NK-92 treated with Interleukin-12 subunit alpha and Interleukin-12 subunit beta, amount 100 ng/mL, for 24 hours (cell line): ENCODE measurements around the gene BAK1.

Source experiments
- DNase-seq: peaks from one replicate; lab custom pipeline; 2025; lab: John Stamatoyannopoulos, UW

The BAK1 gene

GRCh38 chr6:33579828-33580714 lies at the start of gene BAK1:
TSS of gene BAK1 (minus strand) at chr6:33580276. CDS start at chr6:33577604, 2,672 bp downstream.
- peak; percentile 79 for DNase-seq

- no peak for DNase-seq
These were observed 48.4 kb upstream of the BAK1 start for GRCh38 chr6:33628401-33628964.

DNA sequence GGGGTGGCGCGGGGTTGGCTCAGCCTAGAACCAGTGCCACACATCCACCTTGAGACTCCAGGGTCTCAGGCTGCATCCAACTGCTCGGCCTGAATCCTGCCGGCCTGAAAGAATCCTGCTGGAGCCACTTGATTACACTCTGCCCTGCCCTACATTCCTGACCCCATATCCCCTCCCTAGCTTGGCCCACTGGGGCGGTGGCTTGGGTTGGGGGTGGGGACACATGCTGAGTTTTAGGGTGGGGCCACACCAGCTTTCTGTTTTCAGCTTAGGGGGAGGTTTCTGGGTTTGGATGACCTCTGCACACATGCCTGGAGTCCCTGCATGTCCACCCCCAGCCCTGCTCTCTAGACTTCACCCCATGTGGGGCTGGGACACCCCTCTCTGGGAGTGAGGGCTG lies 47.8 kb upstream of the BAK1 start:
- DNase-seq = no peak

- no peak for DNase-seq
These were observed 44.8 kb upstream of the BAK1 start for GRCh38 chr6:33624856-33625255.

- no peak for DNase-seq
These were observed 43.9 kb upstream of the BAK1 start for GRCh38 chr6:33623895-33624381.

DNA sequence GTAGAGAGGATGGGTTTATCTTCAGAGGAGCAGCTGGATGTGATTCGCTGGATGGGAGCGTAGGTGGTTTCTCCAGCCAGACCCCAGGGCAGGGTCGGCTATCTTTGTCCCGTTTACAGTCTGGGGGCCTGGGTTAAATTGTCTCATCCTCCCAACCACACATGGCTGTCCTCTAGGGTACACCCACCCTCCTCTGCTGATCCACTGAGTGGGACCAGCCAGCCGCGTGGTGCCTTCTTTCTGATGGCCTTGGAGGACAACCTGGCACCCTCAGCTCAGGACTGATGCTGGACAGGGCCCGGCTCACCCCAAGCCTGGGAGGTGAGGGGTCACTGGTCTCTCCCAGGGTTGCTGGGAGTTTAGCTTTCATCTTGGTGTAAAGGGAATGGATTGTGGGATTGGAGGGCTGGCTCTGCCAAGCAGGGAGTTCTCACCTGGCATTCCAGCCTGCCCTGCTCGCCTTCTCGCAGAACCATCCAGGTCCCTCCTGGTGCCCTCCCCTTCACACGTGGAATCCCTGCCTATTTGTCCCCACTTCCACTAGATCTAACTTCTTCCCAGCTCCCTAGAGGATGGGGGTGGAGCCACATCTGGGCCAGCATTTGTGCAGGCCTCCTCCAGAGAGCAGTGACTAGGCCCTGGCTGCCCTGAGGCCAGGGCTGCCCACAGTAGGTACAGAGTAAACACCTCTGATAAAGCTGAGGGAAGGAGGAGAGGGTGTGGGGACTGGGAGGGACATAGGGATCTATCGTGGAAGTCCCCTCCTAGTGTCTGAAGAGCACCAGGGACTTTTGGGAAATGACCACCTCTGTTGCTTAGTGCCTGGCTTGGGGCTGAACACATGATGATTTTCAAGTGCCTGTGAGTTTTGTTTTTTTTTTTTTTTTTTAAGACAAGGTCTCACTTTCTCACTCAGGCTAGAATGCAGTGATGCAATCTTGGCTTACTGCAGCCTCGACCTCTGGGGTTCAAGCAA lies 42.7 kb upstream of the BAK1 start:
- DNase-seq = no peak

GRCh38 chr6:33621711-33622388 lies 41.8 kb upstream of the BAK1 start:
- no peak for DNase-seq

- DNase-seq = peak; percentile 72
These were observed 41.0 kb upstream of the BAK1 start, which contains the start of gene ITPR3 for GRCh38 chr6:33620856-33621710. TSS of gene ITPR3 (plus strand) at chr6:33621322. CDS start at chr6:33621603, 281 bp downstream.

- no peak for DNase-seq
These were observed 40.2 kb upstream of the BAK1 start for GRCh38 chr6:33620158-33620855.

- DNase-seq = no peak
These were observed 39.2 kb upstream of the BAK1 start for GRCh38 chr6:33619166-33619840.

GRCh38 chr6:33616913-33617312 lies 36.8 kb upstream of the BAK1 start:
- DNase-seq = no peak

DNA sequence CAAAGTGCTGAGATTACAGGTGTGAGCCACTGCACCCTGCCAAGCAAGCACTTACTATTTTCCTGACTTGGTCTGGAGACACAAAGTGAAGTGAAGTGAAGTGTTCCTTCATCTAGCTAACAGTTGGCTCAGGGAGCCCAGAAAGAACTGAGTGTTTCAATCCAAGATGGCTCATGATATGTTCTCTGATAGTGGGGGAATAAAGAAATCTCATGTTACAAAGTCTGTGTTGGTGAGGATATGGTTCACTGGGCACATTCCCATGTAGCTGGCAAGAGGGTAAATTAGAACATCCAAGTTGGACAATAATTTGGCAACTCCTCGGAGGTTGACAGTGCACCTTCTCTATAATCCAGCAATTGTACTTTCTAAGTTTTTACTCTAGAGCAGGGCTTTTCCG lies 36.0 kb upstream of the BAK1 start:
- no peak for DNase-seq

- no peak for DNase-seq
These were observed 33.7 kb upstream of the BAK1 start for GRCh38 chr6:33613795-33614168.

DNA sequence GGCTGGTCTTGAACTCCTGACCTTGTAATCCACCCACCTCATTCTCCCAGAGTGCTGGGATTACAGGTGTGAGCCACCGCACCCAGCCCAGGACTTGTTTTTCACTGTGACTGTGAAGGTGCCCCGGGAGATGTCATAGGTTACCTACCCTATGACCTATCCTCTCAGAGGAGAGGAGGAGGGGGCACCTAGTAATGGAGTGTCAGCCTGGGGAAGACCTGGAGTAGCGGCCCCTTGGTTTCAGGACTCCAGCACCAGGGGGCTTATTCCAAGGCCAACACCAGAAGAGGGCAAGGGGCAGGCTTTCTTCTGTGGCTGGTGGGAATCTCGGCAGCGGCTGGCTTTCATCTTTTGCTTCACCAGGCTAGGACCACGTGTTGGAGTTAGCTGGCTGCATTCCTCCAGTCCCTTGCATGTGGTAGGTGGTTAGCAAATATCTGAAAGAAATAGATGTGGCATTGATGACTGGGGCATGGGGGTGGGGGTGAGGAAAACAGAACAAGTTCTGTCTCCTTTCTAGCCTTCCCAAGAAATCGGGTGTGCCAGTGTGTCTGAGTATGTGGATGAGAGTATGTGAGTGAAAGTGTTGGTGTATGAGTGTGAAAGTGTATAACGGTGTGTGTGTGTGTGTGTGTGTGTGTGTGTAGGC lies 33.2 kb upstream of the BAK1 start:
- no peak for DNase-seq

- DNase-seq = no peak
These were observed 31.0 kb upstream of the BAK1 start for GRCh38 chr6:33610779-33611732.

DNA sequence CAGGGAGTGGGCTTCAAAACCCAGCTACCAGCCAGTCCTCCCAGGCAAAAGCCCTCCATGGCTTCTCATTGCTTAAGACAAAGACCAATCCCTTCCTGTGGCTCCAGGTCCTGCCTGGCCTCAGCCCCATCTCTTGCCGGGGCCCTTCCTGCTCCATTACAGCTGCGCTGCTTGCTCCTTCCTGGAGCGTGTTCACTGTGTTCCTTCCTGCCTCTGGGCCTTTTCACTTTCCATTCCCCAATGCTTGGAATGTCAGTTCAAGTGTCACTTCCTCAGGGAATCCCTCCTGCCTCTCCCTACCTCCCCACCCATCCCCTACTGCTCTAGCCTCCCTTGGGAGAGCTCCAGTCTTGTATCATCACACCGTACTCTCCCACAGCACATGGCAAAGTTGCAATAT lies 30.0 kb upstream of the BAK1 start:
- DNase-seq = no peak

DNA sequence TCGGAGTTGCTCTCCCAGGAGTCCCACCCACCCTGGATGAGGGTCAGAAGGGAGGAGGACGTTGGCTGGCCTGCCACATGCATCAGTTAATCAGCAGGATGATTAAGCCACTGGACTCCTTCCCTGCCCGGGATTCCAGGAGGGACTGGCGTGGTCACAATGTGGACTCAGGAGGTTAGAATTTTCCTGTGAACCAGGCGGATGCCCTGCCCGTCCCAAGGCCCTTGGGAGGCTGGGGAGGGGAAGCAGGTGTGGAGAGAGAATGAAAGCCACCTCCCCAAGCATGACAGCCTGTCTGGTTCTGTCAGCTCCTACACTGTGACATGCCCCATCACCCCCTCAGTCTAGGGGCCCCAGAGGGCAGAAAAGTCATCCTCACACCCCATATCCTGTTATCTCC lies 29.5 kb upstream of the BAK1 start:
- no peak for DNase-seq

- DNase-seq = no peak
These were observed 28.9 kb upstream of the BAK1 start for GRCh38 chr6:33609019-33609418.
